H9 (cell line): ENCODE results near the gene LLGL2. TPM values are rescaled to one million over a fixed set of nuclear protein-coding genes. Genes with fewer than 3 reads are reported as not detected.

Experiments
- DNase-seq: peaks from one replicate; pipeline ENCODE4 v3.0.0-alpha.2; 2017
- H2AFZ ChIP-seq: one replicate; pipeline ENCODE4 v1.6.1; 2013; ENCODE audit warnings: mild to moderate bottlenecking, low read length, control low read depth, moderate library complexity
- H2AK5ac ChIP-seq: 2 replicates; pipeline ENCODE4 v1.6.1; 2013; ENCODE audit warnings: low read length, control low read depth, mixed read lengths; ENCODE audit not compliant: insufficient read length
- H2BK120ac ChIP-seq: one replicate; pipeline ENCODE4 v1.6.1; 2013; ENCODE audit warnings: low read depth, mild to moderate bottlenecking, low read length, control low read depth, inconsistent platforms; ENCODE audit not compliant: poor library complexity, severe bottlenecking
- H2BK12ac ChIP-seq: 2 replicates; pipeline ENCODE4 v1.6.1; 2013; ENCODE audit warnings: low read length, control low read depth, mixed read lengths, low read depth; ENCODE audit not compliant: insufficient read length
- H2BK15ac ChIP-seq: 2 replicates; pipeline ENCODE4 v1.6.1; 2013; ENCODE audit warnings: low read depth, low read length, control low read depth
- H2BK20ac ChIP-seq: one replicate; pipeline ENCODE4 v1.6.1; 2013; ENCODE audit warnings: low read depth, mild to moderate bottlenecking, low read length, control low read depth, inconsistent platforms; ENCODE audit not compliant: poor library complexity, severe bottlenecking
- H2BK5ac ChIP-seq: 2 replicates; pipeline ENCODE4 v1.6.1; 2013; ENCODE audit warnings: low read length, control low read depth, mixed read lengths; ENCODE audit not compliant: insufficient read length
- H3K14ac ChIP-seq: 2 replicates; pipeline ENCODE4 v1.6.1; 2013; ENCODE audit warnings: low read length, control low read depth; ENCODE audit not compliant: insufficient read depth
- H3K18ac ChIP-seq: 2 replicates; pipeline ENCODE4 v1.6.1; 2013; ENCODE audit warnings: low read depth, mild to moderate bottlenecking, mixed read lengths, low read length, control low read depth; ENCODE audit not compliant: insufficient read length
- H3K23ac ChIP-seq: 2 replicates; pipeline ENCODE4 v1.6.1; 2013; ENCODE audit warnings: low read length, control low read depth, mixed read lengths, low read depth; ENCODE audit not compliant: insufficient read length
- H3K23me2 ChIP-seq: 2 replicates; pipeline ENCODE4 v1.6.1; 2013; ENCODE audit warnings: low read depth, mild to moderate bottlenecking, mixed read lengths, low read length, control low read depth; ENCODE audit not compliant: insufficient read length, poor library complexity, severe bottlenecking
- H3K27ac ChIP-seq: 2 replicates; pipeline ENCODE4 v1.5.1; 2013; ENCODE audit warnings: low read length, control low read depth, mixed read lengths, low read depth; ENCODE audit not compliant: insufficient read length
- H3K27me3 ChIP-seq: 2 replicates; pipeline ENCODE4 v1.6.1; 2013; ENCODE audit warnings: low read length, control low read depth, inconsistent platforms; ENCODE audit not compliant: insufficient read depth
- H3K4ac ChIP-seq: 2 replicates; pipeline ENCODE4 v1.6.1; 2013; ENCODE audit warnings: low read depth, mild to moderate bottlenecking, control low read depth, inconsistent platforms, low read length, moderate library complexity
- H3K4me1 ChIP-seq: 2 replicates; pipeline ENCODE4 v1.6.1; 2013; ENCODE audit warnings: low read length, control low read depth, inconsistent platforms; ENCODE audit not compliant: insufficient read depth
- H3K4me2 ChIP-seq: 2 replicates; pipeline ENCODE4 v1.6.1; 2013; ENCODE audit warnings: low read length, control low read depth, mixed read lengths; ENCODE audit not compliant: insufficient read length, insufficient read depth
- H3K56ac ChIP-seq: 2 replicates; pipeline ENCODE4 v1.6.1; 2013; ENCODE audit warnings: low read depth, mild to moderate bottlenecking, mixed read lengths, low read length, control low read depth; ENCODE audit not compliant: insufficient read length
- H3K79me1 ChIP-seq: 2 replicates; pipeline ENCODE4 v1.6.1; 2013; ENCODE audit warnings: low read depth, mild to moderate bottlenecking, moderate library complexity, low read length, control low read depth, inconsistent platforms; ENCODE audit not compliant: insufficient read depth, poor library complexity, severe bottlenecking
- H3K79me2 ChIP-seq: 2 replicates; pipeline ENCODE4 v1.6.1; 2013; ENCODE audit warnings: low read length, control low read depth, inconsistent platforms; ENCODE audit not compliant: insufficient read depth
- H3K9ac ChIP-seq: 2 replicates; pipeline ENCODE4 v1.6.1; 2013; ENCODE audit warnings: low read length, control low read depth, mixed read lengths; ENCODE audit not compliant: insufficient read length; ENCODE audit errors: extremely low read depth
- H3K9me3 ChIP-seq: one replicate; pipeline ENCODE4 v1.6.1; 2013; ENCODE audit warnings: low read depth, low read length, inconsistent platforms; ENCODE audit not compliant: control insufficient read depth
- H3T11ph ChIP-seq: one replicate; pipeline ENCODE4 v1.6.1; 2013; ENCODE audit warnings: mild to moderate bottlenecking, low read length, control low read depth, inconsistent platforms
- H4K20me1 ChIP-seq: one replicate; pipeline ENCODE4 v1.6.1; 2013; ENCODE audit not compliant: control insufficient read depth, insufficient read length, insufficient read depth
- H4K5ac ChIP-seq: 2 replicates; pipeline ENCODE4 v1.6.1; 2013; ENCODE audit warnings: low read depth, mild to moderate bottlenecking, mixed read lengths, low read length, control low read depth; ENCODE audit not compliant: insufficient read length
- H4K8ac ChIP-seq: replicated peaks from 2 replicates; pipeline ENCODE4 v1.6.1; 2013; ENCODE audit warnings: low read length, control low read depth, mixed read lengths, low read depth; ENCODE audit not compliant: insufficient read length
- H4K91ac ChIP-seq: 2 replicates; pipeline ENCODE4 v1.6.1; 2013; ENCODE audit warnings: low read depth, mild to moderate bottlenecking, moderate library complexity, mixed read lengths, low read length, control low read depth; ENCODE audit not compliant: insufficient read length
- H3K27ac Mint-ChIP-seq, 3 experiments: 2 replicates in 2 of 3; 3 replicates in 1 of 3; pipeline ENCODE4 v1.8.0; 2020 to 2021; ENCODE audit warnings: mixed read lengths in 3 of 3, mild to moderate bottlenecking in 1 of 3, moderate library complexity in 1 of 3
- H3K27me3 Mint-ChIP-seq: 2 replicates; pipeline ENCODE4 v1.8.0; 2021; ENCODE audit warnings: low read depth, mild to moderate bottlenecking, moderate library complexity, mixed read lengths
- H3K36me3 Mint-ChIP-seq, 3 experiments: 2 replicates in 2 of 3; 3 replicates in 1 of 3; pipeline ENCODE4 v1.8.0; 2020 to 2021; ENCODE audit warnings: low read depth in 3 of 3, mixed read lengths in 3 of 3; ENCODE audit not compliant: insufficient read depth in 1 of 3
- H3K4me1 Mint-ChIP-seq, 2 experiments: 2 replicates each; pipeline ENCODE4 v1.8.0; 2020; ENCODE audit warnings: mixed read lengths in 2 of 2
- H3K4me3 Mint-ChIP-seq, 2 experiments: 2 replicates in 1 of 2; 3 replicates in 1 of 2; pipeline ENCODE4 v1.8.0; 2020 to 2021; ENCODE audit warnings: mild to moderate bottlenecking in 2 of 2, mixed read lengths in 2 of 2, moderate library complexity in 1 of 2
- H3K9me3 Mint-ChIP-seq, 2 experiments: 2 replicates in 1 of 2; 3 replicates in 1 of 2; pipeline ENCODE4 v1.8.0; 2020; ENCODE audit warnings: mild to moderate bottlenecking in 2 of 2, mixed read lengths in 2 of 2, moderate library complexity in 1 of 2
- CTCF ChIP-seq: fragments of 200-600 bp; sonication (generic); conservative IDR thresholded peaks from 3 replicates; pipeline ENCODE4 v1.8.0; 2021; ENCODE audit warnings: antibody characterized with exemption, mild to moderate bottlenecking
- WGBS: extraction: QIAGEN DNeasy Blood & Tissue Kit; methylation state at CpG from one replicate; pipeline ENCODE4 v1.1.7; 2013; ENCODE audit warnings: missing lambda C conversion rate, low lambda C conversion rate, mixed read lengths; ENCODE audit not compliant: insufficient read length; ENCODE audit errors: extremely low coverage; 5-methylcytosine and 5-hydroxymethylcytosine counted together
- total RNA-seq: library from RNA; stranded (reverse); gene quantifications from 2 replicates; pipeline ENCODE4 v1.2.1, GENCODE V29; 2021

The LLGL2 gene
- total RNA-seq, 1 experiment from 2014 or later: 90.4 TPM

GRCh38 chr17:75507733-75508719 lies 17.5 kb upstream of the LLGL2 start:
- H3K23ac ChIP-seq: no peak overlapping the region
- no peak overlapping the region for H2AK5ac ChIP-seq
- H3K79me1 ChIP-seq: no peaks in the 10 kb centered on the region
- no peaks in the 10 kb centered on the region for H3K27me3 ChIP-seq
- no peak overlapping the region for H3K9ac ChIP-seq
- H4K8ac ChIP-seq: no peak overlapping the region
- H3K56ac ChIP-seq: no peak overlapping the region
- no peaks in the 10 kb centered on the region for H3K4me1 Mint-ChIP-seq
- no peaks in the 10 kb centered on the region for H4K20me1 ChIP-seq
- H3K14ac ChIP-seq: no peak overlapping the region
- H3K4me2 ChIP-seq: no peak overlapping the region
- H3K27ac Mint-ChIP-seq: peak overlapping the region in 1 of 3 experiments; percentile 92; a peak in 1 of 7 replicates
- H3K4me3 Mint-ChIP-seq: no peak overlapping the region
- H3K4me1 ChIP-seq: no peaks in the 10 kb centered on the region
- H3K9me3 Mint-ChIP-seq: no peaks in the 10 kb centered on the region
- no peaks in the 10 kb centered on the region for H3K9me3 ChIP-seq
- no peak overlapping the region for H3K4ac ChIP-seq
- H3K18ac ChIP-seq: no peak overlapping the region
- H2BK20ac ChIP-seq: no peak overlapping the region
- no peak overlapping the region for H2AFZ ChIP-seq
- no peak overlapping the region for H4K91ac ChIP-seq
- H3K27ac ChIP-seq: no peak overlapping the region
- no peak overlapping the region for H4K5ac ChIP-seq
- H3K36me3 Mint-ChIP-seq: peaks cover 0 to 44% (median 28%) of the 10 kb centered on the region in 3 experiments; a peak in 5 of 7 replicates
- H3K23me2 ChIP-seq: no peaks in the 10 kb centered on the region
- H2BK12ac ChIP-seq: no peak overlapping the region
- WGBS: no CpG with 5 or more reads among the region's 27 CpGs
- H3K27me3 Mint-ChIP-seq: no peaks in the 10 kb centered on the region
- H3T11ph ChIP-seq: no peak overlapping the region
- no peaks in the 10 kb centered on the region for H3K79me2 ChIP-seq
- TF ChIP-seq CTCF: no peak
- no peak overlapping the region for H2BK15ac ChIP-seq
- H2BK5ac ChIP-seq: no peak overlapping the region
- no peak for DNase-seq
- no peak overlapping the region for H2BK120ac ChIP-seq
